SK-N-SH treated with all-trans-retinoic acid at 6 μM for 48 hours (cell line): Measurements from ENCODE around the gene FRAT2.

Experiments used
- ZFP30 ChIP-seq: fragments of 450-650 bp; formaldehyde crosslinking; IDR thresholded peaks from 2 replicates; pipeline ENCODE4 v1.5.0; 2022; ENCODE audit warnings: mild to moderate bottlenecking, moderate library complexity
- ZNF8 ChIP-seq: fragments of 450-650 bp; formaldehyde crosslinking; IDR thresholded peaks from 2 replicates; pipeline ENCODE4 v1.5.0; 2020; ENCODE audit warnings: mild to moderate bottlenecking, moderate library complexity
- TF ChIP-seq, protein P1 (sequence below): fragments of 250-450 bp; sonication (Bioruptor Pico); IDR thresholded peaks from 2 replicates; pipeline ENCODE4 v1.8.0; 2020; ENCODE audit warnings: mild to moderate bottlenecking, moderate library complexity, borderline replicate concordance

DNA sequence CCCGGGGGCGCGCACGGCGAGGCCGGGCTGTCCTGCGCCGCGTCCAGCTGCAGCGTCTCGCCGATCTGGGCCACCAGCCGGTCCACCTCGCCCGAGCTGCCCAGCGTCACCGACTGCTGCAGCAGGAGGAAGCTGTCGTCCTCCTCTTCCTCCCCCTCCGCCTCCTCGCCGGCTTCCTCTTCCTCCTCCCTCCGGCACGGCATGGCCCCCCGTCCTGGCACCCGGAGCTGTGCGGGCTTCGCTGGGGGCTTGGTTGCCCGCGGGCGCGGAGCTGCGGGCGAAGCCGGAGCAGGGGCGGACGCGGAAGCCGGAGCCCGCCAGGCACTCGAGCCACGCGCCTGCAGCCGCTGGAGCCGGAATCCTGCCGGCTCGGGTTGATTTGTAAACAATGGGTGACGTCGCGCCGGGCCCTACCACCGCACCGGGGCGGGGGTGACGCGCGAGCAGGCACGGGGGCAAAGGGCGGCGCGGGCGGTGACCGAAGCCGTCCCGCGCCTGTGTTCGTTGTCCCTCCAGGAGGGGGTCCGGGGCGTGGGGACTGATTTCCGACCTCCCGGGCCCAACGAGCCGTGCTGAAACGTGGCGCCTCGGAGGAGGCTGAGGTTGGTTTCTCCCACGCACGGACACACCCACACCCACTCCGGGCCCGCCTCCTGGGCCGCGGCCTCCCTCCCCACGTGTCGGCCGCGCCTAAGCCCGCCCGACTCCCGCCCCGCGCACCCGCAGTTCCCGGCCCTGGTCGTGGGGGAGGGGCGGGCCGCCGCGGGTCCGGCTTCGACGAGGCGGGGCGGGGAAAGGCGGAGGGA, at the start of gene FRAT2:
- TF ChIP-seq, protein P1, sequence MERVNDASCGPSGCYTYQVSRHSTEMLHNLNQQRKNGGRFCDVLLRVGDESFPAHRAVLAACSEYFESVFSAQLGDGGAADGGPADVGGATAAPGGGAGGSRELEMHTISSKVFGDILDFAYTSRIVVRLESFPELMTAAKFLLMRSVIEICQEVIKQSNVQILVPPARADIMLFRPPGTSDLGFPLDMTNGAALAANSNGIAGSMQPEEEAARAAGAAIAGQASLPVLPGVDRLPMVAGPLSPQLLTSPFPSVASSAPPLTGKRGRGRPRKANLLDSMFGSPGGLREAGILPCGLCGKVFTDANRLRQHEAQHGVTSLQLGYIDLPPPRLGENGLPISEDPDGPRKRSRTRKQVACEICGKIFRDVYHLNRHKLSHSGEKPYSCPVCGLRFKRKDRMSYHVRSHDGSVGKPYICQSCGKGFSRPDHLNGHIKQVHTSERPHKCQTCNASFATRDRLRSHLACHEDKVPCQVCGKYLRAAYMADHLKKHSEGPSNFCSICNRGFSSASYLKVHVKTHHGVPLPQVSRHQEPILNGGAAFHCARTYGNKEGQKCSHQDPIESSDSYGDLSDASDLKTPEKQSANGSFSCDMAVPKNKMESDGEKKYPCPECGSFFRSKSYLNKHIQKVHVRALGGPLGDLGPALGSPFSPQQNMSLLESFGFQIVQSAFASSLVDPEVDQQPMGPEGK (CRISPR knock-in tag), result no peak
- no peak for TF ChIP-seq ZFP30 (CRISPR knock-in tag)
- no peak for TF ChIP-seq ZNF8 (CRISPR knock-in tag)
